HPDE6-E6E7 (cell line): Measurements from ENCODE around the gene IGF1R.

Experiments used
- DNase-seq: peaks from one replicate; pipeline ENCODE4 v3.0.0; 2011; ENCODE audit warnings: missing footprints; ENCODE audit errors: extremely low spot score

The IGF1R gene

GRCh38 chr15:98943051-98943508, 294.7 kb downstream of the IGF1R start:
- no peak for DNase-seq

GRCh38 chr15:98943601-98944151, 295.3 kb downstream of the IGF1R start:
- no peak for DNase-seq

GRCh38 chr15:98946301-98947255, 298.2 kb downstream of the IGF1R start:
- DNase-seq = no peak

- DNase-seq = no peak
These were observed 300.1 kb downstream of the IGF1R start for GRCh38 chr15:98948456-98948855.

GRCh38 chr15:98948941-98949340, 300.6 kb downstream of the IGF1R start:
- no peak for DNase-seq

GRCh38 chr15:98949624-98950023, 301.3 kb downstream of the IGF1R start:
- DNase-seq = no peak

- DNase-seq = no peak
These were observed 301.9 kb downstream of the IGF1R start for GRCh38 chr15:98950248-98950647.

- DNase-seq = no peak
These were observed 302.7 kb downstream of the IGF1R start for GRCh38 chr15:98951004-98951403.

GRCh38 chr15:98951493-98952320, 303.4 kb downstream of the IGF1R start:
- DNase-seq = no peak

GRCh38 chr15:98952381-98952803, 304.1 kb downstream of the IGF1R start:
- no peak for DNase-seq

GRCh38 chr15:98953000-98953787, 304.9 kb downstream of the IGF1R start:
- no peak for DNase-seq

GRCh38 chr15:98953968-98954367, 305.6 kb downstream of the IGF1R start:
- no peak for DNase-seq

- DNase-seq = no peak
These were observed 306.1 kb downstream of the IGF1R start for GRCh38 chr15:98954411-98954810.

- no peak for DNase-seq
These were observed 307.0 kb downstream of the IGF1R start for GRCh38 chr15:98955331-98955730.

- DNase-seq = no peak
These were observed 307.8 kb downstream of the IGF1R start for GRCh38 chr15:98955961-98956723.

GRCh38 chr15:98956796-98957553, 308.6 kb downstream of the IGF1R start:
- DNase-seq = no peak

- DNase-seq = no peak
These were observed 309.3 kb downstream of the IGF1R start for GRCh38 chr15:98957655-98958054.

- no peak for DNase-seq
These were observed 309.7 kb downstream of the IGF1R start for GRCh38 chr15:98958076-98958475.

GRCh38 chr15:98958918-98959639, 310.7 kb downstream of the IGF1R start:
- no peak for DNase-seq
